K562 (cell line): Measurements from ENCODE around the gene PAF1. TPM values are rescaled to one million over a fixed set of nuclear protein-coding genes. Genes with fewer than 3 reads are reported as not detected.

Experiments
- ATAC-seq: fragments of 200-7000 bp; cut with Tn5 transposase; 3 replicates; pipeline ENCODE4 v1.9.1; 2020; ENCODE audit warnings: moderate library complexity
- BruUV-seq: library from RNA; stranded (reverse); fragments of 400-500 nt; replicated peaks from 2 replicates; lab custom pipeline; 2021; lab: Mats Ljungman, UMichigan
- CTCF ChIA-PET: fragments of 300-600 bp; formaldehyde crosslinking; extraction: SDS; loops from one replicate; lab custom pipeline; 2021; ENCODE audit warnings: low intra/inter-chr PET ratio; lab: Yijun Ruan, JAX
- POLR2A ChIA-PET: fragments of 300-600, 350-650 bp; sonication (Branson Sonifier 250); formaldehyde crosslinking; extraction: SDS; loops from one replicate; lab custom pipeline; 2021; ENCODE audit warnings: antibody characterized with exemption, inconsistent platforms; lab: Yijun Ruan, JAX
- DNase-seq, 4 experiments: peaks; one replicate each; pipeline versions ENCODE4 v3.0.0 to v3.0.0-alpha.2; 2011 to 2018; ENCODE audit warnings: low spot score in 3 of 4, mixed read lengths in 3 of 4; ENCODE audit errors: extremely low read depth in 1 of 4
- FAIRE-seq: peaks from 2 replicates; lab custom pipeline; 2011; peaks lifted over from hg19 to GRCh38; lab: Jason Lieb, UNC
- H2AFZ ChIP-seq: 2 replicates; pipeline ENCODE4 v1.6.0; 2011; ENCODE audit warnings: low read depth, low read length, control low read depth, inconsistent platforms
- H3K27ac ChIP-seq: fragments of 200-600 bp; 3 replicates; pipeline ENCODE4 v1.8.0; 2011; ENCODE audit warnings: low read depth, mild to moderate bottlenecking, control low read depth, inconsistent platforms, low read length, moderate library complexity, mixed read lengths; ENCODE audit errors: extremely low read depth
- H3K27me3 ChIP-seq, 2 experiments: fragments of 300-600 bp in 1 of 2; 2 replicates in 1 of 2; 3 replicates in 1 of 2; pipeline versions ENCODE4 v1.6.0 to v1.8.0; 2011; ENCODE audit warnings: inconsistent platforms in 2 of 2, low read length in 2 of 2, mild to moderate bottlenecking in 1 of 2, mixed read lengths in 1 of 2, moderate library complexity in 1 of 2; ENCODE audit not compliant: control insufficient read depth in 2 of 2, insufficient read depth in 2 of 2
- H3K36me3 ChIP-seq: fragments of 300-600 bp; 3 replicates; pipeline ENCODE4 v1.8.0; 2011; ENCODE audit warnings: mild to moderate bottlenecking, low read length, inconsistent platforms; ENCODE audit not compliant: control insufficient read depth, insufficient read depth
- H3K4me1 ChIP-seq, 2 experiments: fragments of 200-600 bp in 1 of 2; replicated peaks in 1 of 2; 2 replicates in 1 of 2; 3 replicates in 1 of 2; pipeline versions ENCODE4 v1.5.1 to v1.8.0; 2011; ENCODE audit warnings: inconsistent platforms in 2 of 2, low read length in 2 of 2, mild to moderate bottlenecking in 1 of 2, mixed read lengths in 1 of 2, moderate library complexity in 1 of 2; ENCODE audit not compliant: control insufficient read depth in 2 of 2, insufficient read depth in 2 of 2
- H3K4me2 ChIP-seq: 2 replicates; pipeline ENCODE4 v1.6.1; 2011; ENCODE audit warnings: low read length, control low read depth, inconsistent platforms, mixed read lengths; ENCODE audit not compliant: insufficient read depth
- H3K4me3 ChIP-seq: fragments of 200-600 bp; sonication (generic), shearing (Covaris generic); 2 replicates; pipeline ENCODE4 v1.5.1; 2016; ENCODE audit warnings: control low read depth, inconsistent platforms
- H3K79me2 ChIP-seq: fragments of 200-600 bp; 3 replicates; pipeline ENCODE4 v1.8.0; 2011; ENCODE audit warnings: low read length, inconsistent platforms; ENCODE audit not compliant: control insufficient read depth, insufficient read depth
- H3K9ac ChIP-seq, 2 experiments: 2 replicates each; pipeline versions ENCODE4 v1.6.0 to v1.6.1; 2011; ENCODE audit warnings: low read depth in 2 of 2, low read length in 2 of 2, control low read depth in 1 of 2, inconsistent platforms in 1 of 2, mild to moderate bottlenecking in 1 of 2, mixed read lengths in 1 of 2; ENCODE audit not compliant: insufficient read depth in 1 of 2
- H3K9me1 ChIP-seq: one replicate; pipeline ENCODE4 v1.6.0; 2011; ENCODE audit warnings: inconsistent platforms, mild to moderate bottlenecking, low read length, moderate library complexity; ENCODE audit not compliant: control insufficient read depth, insufficient read depth
- H3K9me3 ChIP-seq: replicated peaks from 2 replicates; pipeline ENCODE4 v1.5.1; 2011; ENCODE audit warnings: low read depth, low read length, inconsistent platforms; ENCODE audit not compliant: control insufficient read depth, insufficient read depth
- H4K20me1 ChIP-seq: replicated peaks from 2 replicates; pipeline ENCODE4 v1.6.1; 2011; ENCODE audit warnings: low read length, inconsistent platforms, mixed read lengths; ENCODE audit not compliant: control insufficient read depth, insufficient read depth
- ARID1B ChIP-seq: fragments of 450-650 bp; IDR thresholded peaks from 2 replicates; pipeline ENCODE4 v1.6.1; 2016; ENCODE audit warnings: antibody characterized with exemption, mild to moderate bottlenecking, inconsistent platforms
- BCOR ChIP-seq: fragments of 450-650 bp; IDR thresholded peaks from 2 replicates; pipeline ENCODE4 v1.6.1; 2016
- BRF1 ChIP-seq: IDR thresholded peaks from 3 replicates; pipeline ENCODE4 v1.6.1; 2011; ENCODE audit warnings: borderline replicate concordance, mild to moderate bottlenecking; ENCODE audit not compliant: insufficient read length; ENCODE audit errors: extremely low read depth
- CREB1 ChIP-seq, 2 experiments: sonication (generic) in 1 of 2; formaldehyde crosslinking in 1 of 2; IDR thresholded peaks; 2 replicates each; pipeline versions ENCODE4 v1.6.1 to v1.8.0; 2012 to 2022; ENCODE audit warnings: inconsistent platforms in 1 of 2, mild to moderate bottlenecking in 1 of 2, missing genetic modification reagents in 1 of 2, moderate library complexity in 1 of 2
- GABPA ChIP-seq: fragments of 200-800 bp; sonication (Bioruptor generic); conservative IDR thresholded peaks from 2 replicates; pipeline ENCODE4 v1.6.1; 2016; ENCODE audit warnings: low read depth, missing genetic modification characterization, missing compliant biosample characterization
- ILF3 ChIP-seq: fragments of 450-650 bp; IDR thresholded peaks from 2 replicates; pipeline ENCODE4 v1.6.1; 2018; ENCODE audit warnings: antibody characterized with exemption, mild to moderate bottlenecking, moderate library complexity, borderline replicate concordance
- IRF2 ChIP-seq: sonication (generic); formaldehyde crosslinking; IDR thresholded peaks from 2 replicates; pipeline ENCODE4 v1.8.1; 2022; ENCODE audit warnings: mild to moderate bottlenecking, missing genetic modification reagents
- KLF10 ChIP-seq: fragments of 250-450 bp; sonication (Bioruptor Pico); IDR thresholded peaks from 2 replicates; pipeline ENCODE4 v1.6.1; 2021; ENCODE audit warnings: matching md5 sums
- MED1 ChIP-seq: sonication (generic); formaldehyde crosslinking; IDR thresholded peaks from 2 replicates; pipeline ENCODE4 v1.8.1; 2023; ENCODE audit warnings: missing genetic modification reagents, borderline replicate concordance
- NCOA1 ChIP-seq: fragments of 450-650 bp; IDR thresholded peaks from 2 replicates; pipeline ENCODE4 v1.6.1; 2016; ENCODE audit warnings: low read depth
- RB1 ChIP-seq: fragments of 450-650 bp; IDR thresholded peaks from 2 replicates; pipeline ENCODE4 v1.6.1; 2017; ENCODE audit warnings: low read depth, mild to moderate bottlenecking
- RBBP5 ChIP-seq: fragments of 200-600 bp; sonication (generic); IDR thresholded peaks from 2 replicates; pipeline ENCODE4 v1.6.1; 2012; ENCODE audit warnings: borderline replicate concordance, mild to moderate bottlenecking, low read length, control low read depth, inconsistent platforms; ENCODE audit not compliant: insufficient read depth, poor library complexity, severe bottlenecking
- RBM22 ChIP-seq: fragments of 200-400 bp; formaldehyde crosslinking; IDR thresholded peaks from 2 replicates; pipeline ENCODE4 v1.6.1; 2018; ENCODE audit warnings: low read length, low read depth; ENCODE audit not compliant: poor library complexity, severe bottlenecking
- RFX7 ChIP-seq: fragments of 250-450 bp; sonication (Bioruptor Pico); IDR thresholded peaks from 2 replicates; pipeline ENCODE4 v1.5.1; 2021; ENCODE audit warnings: mild to moderate bottlenecking
- SMARCA4 ChIP-seq: fragments of 450-650 bp; IDR thresholded peaks from 2 replicates; pipeline ENCODE4 v1.6.1; 2016
- SREBF1 ChIP-seq: fragments of 150-350 bp; IDR thresholded peaks from 2 replicates; pipeline ENCODE4 v1.6.1; 2014; ENCODE audit warnings: antibody characterized with exemption, low read depth, low read length, borderline replicate concordance
- TBP ChIP-seq: optimal IDR thresholded peaks from 2 replicates; pipeline ENCODE3; 2011; ENCODE audit warnings: low read depth, low read length, improper control_type of control experiment
- ZC3H11A ChIP-seq: IDR thresholded peaks from 2 replicates; pipeline ENCODE4 v1.6.1; 2012; ENCODE audit warnings: low read depth, low read length, improper control_type of control experiment
- ZFP30 ChIP-seq: fragments of 250-450 bp; sonication (Bioruptor Pico); IDR thresholded peaks from 2 replicates; pipeline ENCODE4 v1.8.0; 2022; ENCODE audit warnings: moderate library complexity, mild to moderate bottlenecking, inconsistent platforms, borderline replicate concordance
- ZNF507 ChIP-seq: conservative IDR thresholded peaks from 2 replicates; pipeline ENCODE4 v1.6.1; 2017; ENCODE audit warnings: missing genetic modification characterization, missing compliant biosample characterization
- ZSCAN29 ChIP-seq: fragments of 450-650 bp; IDR thresholded peaks from 2 replicates; pipeline ENCODE4 v1.6.1; 2017
- WGBS: fragments of 100-300 bp; shearing (Covaris generic); methylation state at CpG from one replicate; pipeline ENCODE4 v1.1.6; 2016; ENCODE audit warnings: low coverage, mixed read lengths; ENCODE audit not compliant: insufficient coverage; ENCODE audit errors: missing lambda C conversion rate; 5-methylcytosine and 5-hydroxymethylcytosine counted together
- in situ Hi-C: fragments of 300-500 bp; cut with MboI; formaldehyde crosslinking; loops from 4 replicates; pipeline ENCODE4 v1.15.0; 2018; ENCODE audit warnings: inconsistent platforms, mixed read lengths
- intact Hi-C: fragments of 100-400 bp; cut with micrococcal nuclease; formaldehyde crosslinking; loops from 2 replicates; pipeline ENCODE4 v1.14.2; 2022
- polyA plus RNA-seq, 8 experiments: library from polyadenylated mRNA; depleted of rRNA in 4 of 8; stranded (reverse) in 5 of 8; unstranded in 3 of 8; fragments of >200 nt; fragmentation: Nextera tagmentation in 2 of 8; fragmentation: Illumina TruSeq in 1 of 8; extraction: Ambion mirVana in 2 of 8; extraction: Trizol in 1 of 8; gene quantifications; 2 replicates each; pipeline versions ENCODE4 v1.2.1 to v1.2.3, GENCODE V29; 2011 to 2014; ENCODE audit warnings: inconsistent platforms in 1 of 8, missing spikeins in 1 of 8
- total RNA-seq, 7 experiments: library from RNA; depleted of rRNA in 6 of 7; stranded (reverse); fragments of >200 nt in 6 of 7; fragmentation: Illumina TruSeq in 2 of 7; extraction: Trizol in 2 of 7; gene quantifications; 2 replicates each; pipeline versions ENCODE4 v1.2.1 to v1.2.3, GENCODE V29; 2011 to 2021; ENCODE audit warnings: low replicate concordance in 1 of 7
- TF ChIP-seq, protein P1 (sequence below): fragments of 250-450 bp; sonication (Bioruptor Pico); IDR thresholded peaks from 2 replicates; pipeline ENCODE4 v1.8.0; 2022; ENCODE audit warnings: inconsistent platforms, mild to moderate bottlenecking, moderate library complexity, borderline replicate concordance
- TF ChIP-seq, protein P2 (sequence below): IDR thresholded peaks from 2 replicates; pipeline ENCODE4 v1.6.1; 2014; ENCODE audit warnings: antibody characterized with exemption

Gene PAF1
- total and polyA plus RNA-seq, 9 of the 15 experiments (the other 6 are each of a cell fraction or from before 2014, with no cell fraction given) = 1.5 to 45.0 (median 33.8) TPM

DNA sequence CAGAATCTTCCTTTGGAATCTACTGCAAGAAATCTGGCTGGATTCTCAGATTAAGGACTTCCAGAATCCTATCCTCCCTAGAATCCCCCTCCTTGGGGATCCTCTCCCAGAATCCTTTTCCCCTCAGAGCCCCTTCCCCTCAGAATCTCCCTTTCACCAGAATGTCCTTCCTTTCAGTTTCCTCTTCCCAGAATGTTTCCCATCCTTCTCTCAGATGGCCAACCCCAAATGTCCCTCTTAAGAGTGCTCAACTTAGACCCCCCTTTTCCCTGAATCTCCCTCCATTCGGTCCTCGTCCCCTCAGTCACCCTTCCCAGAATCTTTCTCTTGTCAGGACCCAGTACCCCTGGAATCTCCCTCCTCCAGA, 45.4 kb upstream of the PAF1 start:
- TSS peak; percentile 99 for BruUV-seq
- intact Hi-C loops = no loop called here
- POLR2A ChIA-PET = interaction anchor here (0.6 to 6.2 kb wide), 50 partner anchors 8 to 981 kb away, joined by 3 to 141 read pairs (median 4); partner anchors contain the start of genes DYRK1B, EID2B, MED29 and PAF1
- peaks cover 37% of the 10 kb centered on the region for H3K36me3 ChIP-seq
- peak overlapping the region; percentile 54 for H3K27ac ChIP-seq
- peaks cover 32% of the 10 kb centered on the region for H3K79me2 ChIP-seq
- no peak for DNase-seq
- H3K9ac ChIP-seq = peak overlapping the region; percentile 81 to 99; a peak in 3 of 4 replicates
- H3K9me3 ChIP-seq = no peaks in the 10 kb centered on the region
- H3K4me1 ChIP-seq = peaks cover 19 to 23% of the 10 kb centered on the region in 2 experiments
- CTCF ChIA-PET = no interaction called here
- no peak for FAIRE-seq
- 10% methylated on average over 2 of the region's 2 CpGs for WGBS
- H3K27me3 ChIP-seq = no peaks in the 10 kb centered on the region
- peak overlapping the region; percentile 100 for H3K4me3 ChIP-seq
- in situ Hi-C loops = no loop called here
- H3K9me1 ChIP-seq = no peaks in the 10 kb centered on the region
- H2AFZ ChIP-seq = peak overlapping the region; percentile 54
- peaks cover 21% of the 10 kb centered on the region for H4K20me1 ChIP-seq
- no peak for ATAC-seq
- H3K4me2 ChIP-seq = peak overlapping the region; percentile 82
- TF ChIP-seq BCOR (no peak), RFX7 (CRISPR knock-in tag) (no peak), KLF10 (CRISPR knock-in tag) (no peak), ZNF507 (tag) (no peak), MED1 (CRISPR knock-in tag) (no peak), GABPA (tag) (no peak), RB1 (no peak), SREBF1 (0 out of 2 replicates have a peak, but pooled peaks have one; percentile 3), ZFP30 (CRISPR knock-in tag) (no peak), IRF2 (CRISPR knock-in tag) (no peak), ZSCAN29 (no peak), NCOA1 (peak; percentile 14; the same call in 1 of the 2 replicates), CREB1 (IDR thresholded peaks at IDR 0.05) (no peak), CREB1 (CRISPR knock-in tag; IDR thresholded peaks at IDR 0.05) (no peak), ARID1B (peak; percentile 16; the same call in 1 of the 2 replicates), BRF1 (no peak), ZC3H11A (no peak), RBBP5 (no peak), SMARCA4 (peak; percentile 15; the same call in 1 of the 2 replicates), RBM22 (no peak), ILF3 (no peak), TBP (no peak)
- TF ChIP-seq, protein P1, sequence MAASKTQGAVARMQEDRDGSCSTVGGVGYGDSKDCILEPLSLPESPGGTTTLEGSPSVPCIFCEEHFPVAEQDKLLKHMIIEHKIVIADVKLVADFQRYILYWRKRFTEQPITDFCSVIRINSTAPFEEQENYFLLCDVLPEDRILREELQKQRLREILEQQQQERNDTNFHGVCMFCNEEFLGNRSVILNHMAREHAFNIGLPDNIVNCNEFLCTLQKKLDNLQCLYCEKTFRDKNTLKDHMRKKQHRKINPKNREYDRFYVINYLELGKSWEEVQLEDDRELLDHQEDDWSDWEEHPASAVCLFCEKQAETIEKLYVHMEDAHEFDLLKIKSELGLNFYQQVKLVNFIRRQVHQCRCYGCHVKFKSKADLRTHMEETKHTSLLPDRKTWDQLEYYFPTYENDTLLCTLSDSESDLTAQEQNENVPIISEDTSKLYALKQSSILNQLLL (CRISPR knock-in tag) = no peak
- TF ChIP-seq, protein P2, sequence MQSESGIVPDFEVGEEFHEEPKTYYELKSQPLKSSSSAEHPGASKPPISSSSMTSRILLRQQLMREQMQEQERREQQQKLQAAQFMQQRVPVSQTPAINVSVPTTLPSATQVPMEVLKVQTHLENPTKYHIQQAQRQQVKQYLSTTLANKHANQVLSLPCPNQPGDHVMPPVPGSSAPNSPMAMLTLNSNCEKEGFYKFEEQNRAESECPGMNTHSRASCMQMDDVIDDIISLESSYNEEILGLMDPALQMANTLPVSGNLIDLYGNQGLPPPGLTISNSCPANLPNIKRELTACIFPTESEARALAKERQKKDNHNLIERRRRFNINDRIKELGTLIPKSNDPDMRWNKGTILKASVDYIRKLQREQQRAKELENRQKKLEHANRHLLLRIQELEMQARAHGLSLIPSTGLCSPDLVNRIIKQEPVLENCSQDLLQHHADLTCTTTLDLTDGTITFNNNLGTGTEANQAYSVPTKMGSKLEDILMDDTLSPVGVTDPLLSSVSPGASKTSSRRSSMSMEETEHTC = no peak
